ENCODE results near the gene SPIN2A.
"Not testable (repeated sequence)": the region's sequence is repeated elsewhere in the genome, so short reads cannot be mapped to it uniquely, and the experiment has no call there.

- TF ChIP-seq CTCF (IDR thresholded peaks at IDR 0.05; ENCODE audit: extremely low read depth in 1 of 2, insufficient read depth in 1 of 2, low read depth in 1 of 2, low read length in 2 of 2); POLR2AphosphoS5 (IDR thresholded peaks at IDR 0.05; ENCODE audit: insufficient read depth, low read depth, low read length); GATA2 (IDR thresholded peaks at IDR 0.05; ENCODE audit: insufficient read depth, insufficient read length, low read depth, low read length); MAX (IDR thresholded peaks at IDR 0.05; ENCODE audit: insufficient read depth, insufficient read length); EZH2 (IDR thresholded peaks at IDR 0.05; ENCODE audit: borderline replicate concordance, low read depth, low read length, severe bottlenecking); POLR2A (IDR thresholded peaks at IDR 0.05; ENCODE audit: low read depth, low read length); MYC (IDR thresholded peaks at IDR 0.05; ENCODE audit: low read depth, low read length): not testable (repeated sequence)
These were observed 15.0 kb upstream of the SPIN2A start for GRCh38 chrX:57152222-57152621.

All from endothelial cell of umbilical vein (primary cell).